Hepatocyte (in vitro differentiated cells): ENCODE measurements around the gene NCAPG2.

Experiments
- CTCF ChIP-seq: fragments of 200-600 bp; sonication (generic); IDR thresholded peaks from 2 replicates; pipeline ENCODE4 v1.5.1; 2016; ENCODE audit warnings: antibody characterized with exemption, mild to moderate bottlenecking; ENCODE audit not compliant: poor library complexity
- EZH2 ChIP-seq: fragments of 200-600 bp; sonication (generic); IDR thresholded peaks from 2 replicates; pipeline ENCODE4 v1.6.1; 2016; ENCODE audit warnings: antibody characterized with exemption, mild to moderate bottlenecking, borderline replicate concordance
- EZH2phosphoT487 ChIP-seq: fragments of 200-600 bp; sonication (generic); IDR thresholded peaks from one replicate; pipeline ENCODE4 v1.6.1; 2018; ENCODE audit warnings: antibody characterized with exemption, mild to moderate bottlenecking, low read depth, moderate library complexity; ENCODE audit not compliant: unreplicated experiment, severe bottlenecking

GRCh38 chr7:158725506-158725800 lies 20.8 kb upstream of the NCAPG2 start:
- TF ChIP-seq CTCF (no peak), EZH2 (no peak), EZH2phosphoT487 (no peak)
